Sigmoid colon (tissue), 7 donors: ENCODE measurements around the gene CORO2B. TPM values are rescaled to one million over a fixed set of nuclear protein-coding genes. Genes with fewer than 3 reads are reported as not detected.
A peak's percentile ranks its signal among the peaks of the same experiment; 100 is the strongest.

ENCODE experiments used
- DNase-seq: peaks from one replicate; pipeline ENCODE4 v3.0.0-alpha.2; 2019
- H3K27ac ChIP-seq, 4 donors: fragments of 200-600 bp; sonication (generic); one replicate each; pipeline ENCODE4 v1.5.1; 2016 to 2019; ENCODE audit warnings: mild to moderate bottlenecking in 1 of 4
- H3K27me3 ChIP-seq, 3 donors: fragments of 200-600 bp; sonication (generic); one replicate each; pipeline ENCODE4 v1.5.1; 2019; ENCODE audit warnings: mild to moderate bottlenecking in 1 of 3
- H3K36me3 ChIP-seq, 4 donors: fragments of 200-600 bp; sonication (generic); one replicate each; pipeline ENCODE4 v1.5.1; 2016 to 2019
- H3K4me1 ChIP-seq, 4 donors: fragments of 200-600 bp; sonication (generic); one replicate each; pipeline ENCODE4 v1.5.1; 2017 to 2019
- H3K4me3 ChIP-seq, 4 donors: fragments of 200-600 bp; sonication (generic); one replicate each; pipeline ENCODE4 v1.5.1; 2017 to 2019; ENCODE audit warnings: mild to moderate bottlenecking in 2 of 4, moderate library complexity in 1 of 4
- H3K9me3 ChIP-seq, 4 donors: fragments of 200-600 bp in 3 of 4; sonication (generic) in 3 of 4; one replicate each; pipeline versions ENCODE4 v1.5.1 to v1.6.1; 2013 to 2019
- EP300 ChIP-seq, 4 donors: sonication (generic); formaldehyde crosslinking; IDR thresholded peaks; one replicate each; pipeline ENCODE4 v1.6.1; 2017; ENCODE audit warnings: antibody characterized with exemption in 4 of 4
- POLR2A ChIP-seq, 2 donors: fragments of 450-650 bp; IDR thresholded peaks; one replicate each; pipeline ENCODE4 v1.6.1; 2016; ENCODE audit warnings: antibody characterized with exemption in 2 of 2, mild to moderate bottlenecking in 2 of 2, moderate library complexity in 2 of 2
- POLR2AphosphoS5 ChIP-seq, 4 donors: sonication (generic); formaldehyde crosslinking; IDR thresholded peaks; one replicate each; pipeline ENCODE4 v1.6.1; 2017; ENCODE audit warnings: antibody characterized with exemption in 4 of 4
- WGBS, 2 donors: extraction: QIAGEN DNeasy Blood & Tissue Kit; methylation state at CpG; one replicate each; pipeline ENCODE4 v1.1.7; 2013; 5-methylcytosine and 5-hydroxymethylcytosine counted together
- intact Hi-C: fragments of 100-400 bp; cut with DNase I; formaldehyde crosslinking; loops from one replicate; pipeline ENCODE4 v1.15.1; 2023
- polyA plus RNA-seq, 3 donors: library from polyadenylated mRNA; stranded (reverse); fragments of 200-250 nt; gene quantifications; one replicate each; pipeline ENCODE4 v1.2.3, GENCODE V29; 2013
- total RNA-seq, 4 donors: library from RNA; depleted of rRNA; stranded (reverse); fragments of >200 nt; gene quantifications; one replicate each; pipeline ENCODE4 v1.1.0, GENCODE V29; 2016
- TF ChIP-seq, protein P1 (sequence below), 4 experiments: fragments of 450-650 bp in 3 of 4; fragments of 200-600 bp in 1 of 4; IDR thresholded peaks; one replicate each; pipeline ENCODE4 v1.5.1; 2016 to 2019; ENCODE audit warnings: antibody characterized with exemption in 4 of 4, mild to moderate bottlenecking in 3 of 4, moderate library complexity in 2 of 4
- donor health status: healthy with polysubstance abuse.
- donor health status: Bipolar disorder and iron deficiency.
- donor health status: healthy.

CORO2B gene
- total and polyA plus RNA-seq, 7 donors: 0.46 to 3.9 (median 3.1) TPM

- Histone ChIP-seq H3K27ac (no peak overlapping the region), H3K4me1 (peaks cover 0 to 8% (median 4%) of the 10 kb centered on the region in 4 donors), H3K4me3 (no peak overlapping the region), H3K36me3 (no peaks in the 10 kb centered on the region), H3K9me3 (no peaks in the 10 kb centered on the region), H3K27me3 (no peaks in the 10 kb centered on the region)
- DNase-seq: no peak
- no peak for TF ChIP-seq POLR2A (IDR thresholded peaks at IDR 0.05)
- no peak for TF ChIP-seq EP300 (IDR thresholded peaks at IDR 0.05)
- TF ChIP-seq POLR2AphosphoS5 (IDR thresholded peaks at IDR 0.05): no peak
- TF ChIP-seq, protein P1, sequence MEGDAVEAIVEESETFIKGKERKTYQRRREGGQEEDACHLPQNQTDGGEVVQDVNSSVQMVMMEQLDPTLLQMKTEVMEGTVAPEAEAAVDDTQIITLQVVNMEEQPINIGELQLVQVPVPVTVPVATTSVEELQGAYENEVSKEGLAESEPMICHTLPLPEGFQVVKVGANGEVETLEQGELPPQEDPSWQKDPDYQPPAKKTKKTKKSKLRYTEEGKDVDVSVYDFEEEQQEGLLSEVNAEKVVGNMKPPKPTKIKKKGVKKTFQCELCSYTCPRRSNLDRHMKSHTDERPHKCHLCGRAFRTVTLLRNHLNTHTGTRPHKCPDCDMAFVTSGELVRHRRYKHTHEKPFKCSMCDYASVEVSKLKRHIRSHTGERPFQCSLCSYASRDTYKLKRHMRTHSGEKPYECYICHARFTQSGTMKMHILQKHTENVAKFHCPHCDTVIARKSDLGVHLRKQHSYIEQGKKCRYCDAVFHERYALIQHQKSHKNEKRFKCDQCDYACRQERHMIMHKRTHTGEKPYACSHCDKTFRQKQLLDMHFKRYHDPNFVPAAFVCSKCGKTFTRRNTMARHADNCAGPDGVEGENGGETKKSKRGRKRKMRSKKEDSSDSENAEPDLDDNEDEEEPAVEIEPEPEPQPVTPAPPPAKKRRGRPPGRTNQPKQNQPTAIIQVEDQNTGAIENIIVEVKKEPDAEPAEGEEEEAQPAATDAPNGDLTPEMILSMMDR (IDR thresholded peaks at IDR 0.05): no peak
- intact Hi-C loops: no loop called here
- WGBS, 2 donors: 92 to 98% methylated on average over 1 of the region's 1 CpG
Measured at GRCh38 chr15:68656438-68656739, 77.6 kb downstream of the CORO2B start.

GRCh38 chr15:68658151-68658550 lies 79.4 kb downstream of the CORO2B start:
- 37 to 61% methylated on average over 8 of the region's 8 CpGs for WGBS, 2 donors
- intact Hi-C loops: no loop called here
- Histone ChIP-seq H3K4me3 (no peak overlapping the region), H3K9me3 (no peaks in the 10 kb centered on the region), H3K4me1 (no peaks in the 10 kb centered on the region), H3K27me3 (no peaks in the 10 kb centered on the region), H3K27ac (no peak overlapping the region), H3K36me3 (no peaks in the 10 kb centered on the region)
- no peak for TF ChIP-seq POLR2A (IDR thresholded peaks at IDR 0.05)
- TF ChIP-seq, protein P1 (IDR thresholded peaks at IDR 0.05): no peak
- TF ChIP-seq POLR2AphosphoS5 (IDR thresholded peaks at IDR 0.05): no peak
- TF ChIP-seq EP300 (IDR thresholded peaks at IDR 0.05): no peak
- DNase-seq: peak; percentile 40

- DNase-seq: peak; percentile 19
- intact Hi-C loops: no loop called here
- TF ChIP-seq, protein P1 (IDR thresholded peaks at IDR 0.05): no peak
- TF ChIP-seq POLR2AphosphoS5 (IDR thresholded peaks at IDR 0.05): no peak
- no peak for TF ChIP-seq POLR2A (IDR thresholded peaks at IDR 0.05)
- TF ChIP-seq EP300 (IDR thresholded peaks at IDR 0.05): no peak
- H3K9me3 ChIP-seq: no peaks in the 10 kb centered on the region
- 80 to 85% methylated on average over 8 of the region's 8 CpGs for WGBS, 2 donors
- no peaks in the 10 kb centered on the region for H3K27me3 ChIP-seq
- H3K36me3 ChIP-seq: no peaks in the 10 kb centered on the region
- H3K4me3 ChIP-seq: no peak overlapping the region
- H3K4me1 ChIP-seq: no peaks in the 10 kb centered on the region
- no peak overlapping the region for H3K27ac ChIP-seq
Measured at GRCh38 chr15:68658641-68659358, 80.0 kb downstream of the CORO2B start.

DNA sequence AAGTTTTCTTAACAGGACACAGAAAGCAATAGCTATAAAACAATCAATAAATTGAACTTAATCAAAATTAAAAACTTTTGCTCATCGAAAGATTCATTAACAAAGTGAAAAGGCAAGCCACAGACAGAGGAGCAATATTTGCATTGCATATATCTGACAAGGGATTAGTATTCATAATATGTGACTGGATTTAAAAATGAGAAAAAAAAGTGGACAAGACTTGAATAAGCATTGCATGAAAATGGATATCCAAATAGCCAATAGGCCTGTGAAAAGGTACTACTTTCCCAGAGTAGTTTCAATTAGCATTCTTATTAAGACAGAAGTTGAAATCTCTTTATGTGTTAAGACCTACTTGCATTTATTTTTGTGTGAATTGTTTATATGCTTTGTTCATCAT lies 84.7 kb downstream of the CORO2B start:
- no peak for TF ChIP-seq POLR2A (IDR thresholded peaks at IDR 0.05)
- TF ChIP-seq, protein P1 (IDR thresholded peaks at IDR 0.05): no peak
- no peak for TF ChIP-seq EP300 (IDR thresholded peaks at IDR 0.05)
- no peak for TF ChIP-seq POLR2AphosphoS5 (IDR thresholded peaks at IDR 0.05)
- intact Hi-C loops: no loop called here

More for the DNA sequence above, 84.7 kb downstream of the CORO2B start:
- 91 to 96% methylated on average over 1 of the region's 1 CpG for WGBS, 2 donors
- H3K9me3 ChIP-seq: no peaks in the 10 kb centered on the region
- no peak overlapping the region for H3K27ac ChIP-seq
- no peaks in the 10 kb centered on the region for H3K4me1 ChIP-seq
- no peak overlapping the region for H3K4me3 ChIP-seq
- no peak for DNase-seq
- no peaks in the 10 kb centered on the region for H3K36me3 ChIP-seq
- H3K27me3 ChIP-seq: no peaks in the 10 kb centered on the region
